Measurements from ENCODE around the gene SARDH. TPM values are rescaled to one million over a fixed set of nuclear protein-coding genes. Genes with fewer than 3 reads are reported as not detected.

Gene SARDH
- total RNA-seq, 1 donor from 2014 or later, result 6.8 TPM

DNA sequence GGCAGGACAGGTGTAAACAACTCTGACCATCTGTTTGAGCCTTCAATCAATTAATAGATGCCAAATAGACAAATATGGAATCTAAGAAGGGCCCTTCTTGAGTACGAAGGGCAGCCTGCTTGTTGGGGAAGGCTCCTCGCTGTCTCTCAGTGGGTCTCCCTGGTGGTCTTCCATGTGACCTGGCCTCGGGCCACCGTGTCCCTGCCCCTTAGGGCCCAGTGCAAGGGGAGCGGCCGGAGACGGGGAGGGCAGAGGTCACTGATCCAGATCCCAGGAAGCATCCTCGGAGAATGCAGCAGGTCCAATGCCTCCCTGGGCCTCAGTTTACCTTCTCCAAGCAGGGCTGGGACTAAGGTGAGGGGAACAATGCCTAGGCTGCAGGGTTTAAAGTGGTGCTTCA lies 99.4 kb downstream of the SARDH start:
- Mint-ChIP-seq H3K27ac (no peak overlapping the region), H3K4me1 (ENCODE audit: unreplicated experiment) (peaks cover 21% of the 10 kb centered on the region), H3K9me3 (no peaks in the 10 kb centered on the region), H3K27me3 (peaks cover 25% of the 10 kb centered on the region), H3K4me3 (no peak overlapping the region), H3K36me3 (no peaks in the 10 kb centered on the region)
- no peak for DNase-seq (ENCODE audit: extremely low spot score, unreplicated experiment)
- TF ChIP-seq, protein P1, sequence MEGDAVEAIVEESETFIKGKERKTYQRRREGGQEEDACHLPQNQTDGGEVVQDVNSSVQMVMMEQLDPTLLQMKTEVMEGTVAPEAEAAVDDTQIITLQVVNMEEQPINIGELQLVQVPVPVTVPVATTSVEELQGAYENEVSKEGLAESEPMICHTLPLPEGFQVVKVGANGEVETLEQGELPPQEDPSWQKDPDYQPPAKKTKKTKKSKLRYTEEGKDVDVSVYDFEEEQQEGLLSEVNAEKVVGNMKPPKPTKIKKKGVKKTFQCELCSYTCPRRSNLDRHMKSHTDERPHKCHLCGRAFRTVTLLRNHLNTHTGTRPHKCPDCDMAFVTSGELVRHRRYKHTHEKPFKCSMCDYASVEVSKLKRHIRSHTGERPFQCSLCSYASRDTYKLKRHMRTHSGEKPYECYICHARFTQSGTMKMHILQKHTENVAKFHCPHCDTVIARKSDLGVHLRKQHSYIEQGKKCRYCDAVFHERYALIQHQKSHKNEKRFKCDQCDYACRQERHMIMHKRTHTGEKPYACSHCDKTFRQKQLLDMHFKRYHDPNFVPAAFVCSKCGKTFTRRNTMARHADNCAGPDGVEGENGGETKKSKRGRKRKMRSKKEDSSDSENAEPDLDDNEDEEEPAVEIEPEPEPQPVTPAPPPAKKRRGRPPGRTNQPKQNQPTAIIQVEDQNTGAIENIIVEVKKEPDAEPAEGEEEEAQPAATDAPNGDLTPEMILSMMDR (conservative IDR thresholded peaks at IDR 0.05), result no peak

DNA sequence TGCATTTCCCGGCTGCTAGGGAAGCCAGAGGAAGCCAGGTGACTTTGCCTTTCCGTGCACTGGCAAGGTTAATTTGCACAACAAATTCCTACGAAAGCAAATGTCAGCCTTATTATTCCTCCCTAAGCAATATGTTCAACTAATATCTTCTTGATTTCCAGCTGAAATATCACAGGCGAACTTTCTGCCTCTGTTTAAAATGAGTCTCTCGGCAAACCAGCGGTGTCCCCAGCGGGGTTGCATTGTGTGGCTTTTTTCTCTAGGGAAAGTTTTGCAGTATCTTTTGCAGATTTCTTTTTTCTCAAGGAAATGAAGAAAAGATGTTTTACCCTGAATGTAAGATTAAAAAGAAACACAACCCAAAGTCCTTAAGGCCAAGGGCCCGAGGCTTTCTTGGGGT lies 100.1 kb downstream of the SARDH start:
- Mint-ChIP-seq H3K9me3 (no peaks in the 10 kb centered on the region), H3K36me3 (no peaks in the 10 kb centered on the region), H3K27ac (no peak overlapping the region), H3K4me3 (no peak overlapping the region), H3K27me3 (peaks cover 26% of the 10 kb centered on the region), H3K4me1 (ENCODE audit: unreplicated experiment) (peaks cover 23% of the 10 kb centered on the region)
- DNase-seq (ENCODE audit: extremely low spot score, unreplicated experiment), result no peak
- TF ChIP-seq, protein P1 (conservative IDR thresholded peaks at IDR 0.05), result no peak

DNA sequence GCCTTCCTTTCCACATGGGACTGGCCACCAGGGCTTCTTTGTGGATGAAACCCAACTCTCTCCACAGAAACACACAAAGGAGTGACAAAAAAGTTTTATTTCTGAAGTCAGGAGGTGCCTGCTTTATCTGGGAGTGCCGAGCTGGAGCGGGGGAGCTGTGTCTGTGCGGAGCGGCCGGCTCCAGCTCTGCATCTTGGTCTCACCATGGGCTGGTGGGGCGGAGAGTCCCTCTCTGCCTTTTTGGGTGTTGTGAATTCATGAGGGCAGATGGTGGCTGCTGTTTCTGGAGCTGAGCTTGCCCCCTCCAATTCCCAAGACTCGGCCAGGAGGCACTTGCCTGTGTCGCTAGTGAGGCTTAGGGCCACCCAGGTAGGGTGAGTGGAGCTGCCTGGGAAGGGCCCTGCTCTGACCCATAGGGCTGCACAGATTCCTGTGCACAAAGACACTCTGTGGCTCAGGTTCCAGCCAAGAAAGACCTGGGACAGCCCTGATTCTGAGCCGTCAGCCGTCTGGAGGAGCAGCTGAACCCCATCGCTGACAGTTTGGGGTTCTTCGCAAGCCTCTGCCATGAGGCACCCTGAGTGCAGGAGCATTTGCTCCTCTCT lies 100.6 kb downstream of the SARDH start:
- H3K9me3 Mint-ChIP-seq, result no peaks in the 10 kb centered on the region
- no peak for DNase-seq (ENCODE audit: extremely low spot score, unreplicated experiment)
- no peaks in the 10 kb centered on the region for H3K36me3 Mint-ChIP-seq
- TF ChIP-seq, protein P1 (conservative IDR thresholded peaks at IDR 0.05), result no peak
- peaks cover 26% of the 10 kb centered on the region for H3K27me3 Mint-ChIP-seq
- peaks cover 27% of the 10 kb centered on the region for H3K4me1 Mint-ChIP-seq (ENCODE audit: unreplicated experiment)
- H3K4me3 Mint-ChIP-seq, result no peak overlapping the region
- no peak overlapping the region for H3K27ac Mint-ChIP-seq

DNA sequence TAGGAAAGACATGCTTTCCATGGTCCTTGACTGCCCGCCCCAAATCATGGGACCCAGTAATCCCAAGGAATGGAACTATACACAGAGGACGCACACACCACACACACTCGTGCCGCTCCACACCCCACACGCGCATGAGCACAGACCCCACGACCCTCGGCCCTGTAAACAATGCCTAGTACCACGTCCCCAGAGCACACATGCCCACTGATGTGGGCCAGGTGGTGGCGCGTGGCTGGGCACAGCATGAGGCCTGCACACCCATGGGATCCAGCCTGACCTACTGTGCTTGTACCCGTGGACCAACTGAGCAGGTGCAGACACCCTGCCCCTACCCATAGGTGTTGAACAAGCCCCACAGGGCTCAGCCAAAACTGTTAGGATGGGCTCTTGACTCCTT lies 101.2 kb downstream of the SARDH start:
- Mint-ChIP-seq H3K27me3 (peaks cover 26% of the 10 kb centered on the region), H3K9me3 (no peaks in the 10 kb centered on the region), H3K36me3 (no peaks in the 10 kb centered on the region), H3K4me1 (ENCODE audit: unreplicated experiment) (peaks cover 28% of the 10 kb centered on the region), H3K27ac (no peak overlapping the region), H3K4me3 (no peak overlapping the region)
- no peak for DNase-seq (ENCODE audit: extremely low spot score, unreplicated experiment)
- TF ChIP-seq, protein P1 (conservative IDR thresholded peaks at IDR 0.05), result no peak

DNA sequence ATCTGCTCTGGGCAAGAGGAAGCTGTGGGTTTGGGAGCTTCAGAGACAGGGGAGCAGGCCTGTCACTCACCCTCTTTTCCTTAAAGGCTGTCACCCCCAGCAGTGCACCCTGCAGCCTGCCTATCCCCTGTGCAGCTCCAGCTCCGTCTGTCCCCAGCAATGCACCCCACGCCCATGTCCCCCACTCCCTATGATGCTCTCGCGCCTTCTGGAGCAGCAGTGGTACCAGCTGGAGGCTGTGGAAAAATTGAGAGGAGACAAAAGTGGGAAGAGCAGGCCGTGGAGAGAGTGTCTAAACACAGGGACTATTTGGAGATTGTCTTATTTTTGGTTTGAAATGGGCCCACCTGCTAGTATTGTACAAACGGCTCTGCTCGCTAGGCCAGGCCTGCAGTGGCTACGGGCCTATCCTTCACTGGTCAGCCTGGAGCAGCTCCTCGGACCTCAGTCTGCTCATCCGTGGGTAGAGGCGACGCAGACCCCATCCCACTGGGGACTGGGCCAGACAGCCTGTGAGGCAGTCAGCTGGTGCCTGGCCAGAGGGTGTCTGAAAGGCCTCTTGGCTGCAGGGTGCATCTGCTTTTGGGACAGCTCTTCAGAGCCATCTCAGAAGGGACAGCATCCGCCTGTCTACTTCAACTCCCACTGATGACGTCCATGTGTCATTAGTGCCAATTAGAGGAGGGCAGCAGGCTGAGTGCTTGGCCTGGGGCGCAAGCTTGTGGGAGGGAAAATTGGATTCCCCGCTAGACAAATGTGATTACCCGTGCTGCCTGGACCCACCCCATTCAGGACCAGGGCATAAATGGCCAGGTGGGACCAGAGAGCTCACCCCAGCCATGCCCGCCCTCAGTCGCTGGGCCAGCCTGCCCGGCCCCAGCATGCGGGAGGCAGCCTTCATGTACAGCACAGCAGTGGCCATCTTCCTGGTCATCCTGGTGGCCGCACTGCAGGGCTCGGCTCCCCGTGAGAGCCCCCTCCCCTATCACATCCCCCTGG lies 102.3 kb downstream of the SARDH start, which contains the start of gene DBH:
DBH (plus strand) TSS at position 831 of the 999 bp plus-strand sequence; CDS start at position 840, 9 bp downstream.
- no peaks in the 10 kb centered on the region for H3K36me3 Mint-ChIP-seq
- peaks cover 22% of the 10 kb centered on the region for H3K27me3 Mint-ChIP-seq
- H3K4me3 Mint-ChIP-seq, result no peak within 1 kb of the TSS
- no peak for DNase-seq (ENCODE audit: extremely low spot score, unreplicated experiment)
- no peak within 1 kb of the TSS for H3K27ac Mint-ChIP-seq
- TF ChIP-seq, protein P1 (conservative IDR thresholded peaks at IDR 0.05), result no peak
- H3K9me3 Mint-ChIP-seq, result no peaks in the 10 kb centered on the region
- peaks cover 25% of the 10 kb centered on the region for H3K4me1 Mint-ChIP-seq (ENCODE audit: unreplicated experiment)

All from type B pancreatic cell (in vitro differentiated cells).